Neural progenitor cell (in vitro differentiated cells): ENCODE data around the gene RSPH9. TPM values are rescaled to one million over a fixed set of nuclear protein-coding genes. Genes with fewer than 3 reads are reported as not detected.

ENCODE experiments used
- DNase-seq: peaks from one replicate; pipeline ENCODE4 v3.0.0-alpha.2; 2016; ENCODE audit warnings: low spot score
- H2AFZ ChIP-seq: fragments of 200-600 bp; sonication (generic); replicated peaks from 2 replicates; pipeline ENCODE4 v1.6.1; 2016; ENCODE audit warnings: antibody characterized with exemption
- H3F3A ChIP-seq: fragments of 200-600 bp; sonication (generic); 2 replicates; pipeline ENCODE4 v1.6.1; 2016; ENCODE audit warnings: antibody characterized with exemption, low read depth
- H3K27ac ChIP-seq: fragments of 200-600 bp; sonication (generic); 2 replicates; pipeline ENCODE4 v1.5.1; 2016; ENCODE audit warnings: mild to moderate bottlenecking
- H3K27me3 ChIP-seq: fragments of 200-600 bp; sonication (generic); 2 replicates; pipeline ENCODE4 v1.6.1; 2016; ENCODE audit warnings: mild to moderate bottlenecking, moderate library complexity
- H3K36me3 ChIP-seq: fragments of 200-600 bp; sonication (generic); 2 replicates; pipeline ENCODE4 v1.5.1; 2016
- H3K4me1 ChIP-seq: fragments of 200-600 bp; sonication (generic); 2 replicates; pipeline ENCODE4 v1.6.1; 2016; ENCODE audit warnings: mixed run types
- H3K4me2 ChIP-seq: fragments of 200-600 bp; sonication (generic); 2 replicates; pipeline ENCODE4 v1.6.1; 2016
- H3K4me3 ChIP-seq: fragments of 200-600 bp; sonication (generic); 2 replicates; pipeline ENCODE4 v1.5.1; 2016
- H3K79me2 ChIP-seq: fragments of 200-600 bp; sonication (generic); 2 replicates; pipeline ENCODE4 v1.6.1; 2016; ENCODE audit warnings: low read depth
- H3K9ac ChIP-seq: fragments of 200-600 bp; sonication (generic); 2 replicates; pipeline ENCODE4 v1.6.1; 2016
- H3K9me3 ChIP-seq: fragments of 200-600 bp; sonication (generic); 2 replicates; pipeline ENCODE4 v1.5.1; 2016; ENCODE audit warnings: low read depth
- H4K20me1 ChIP-seq: fragments of 200-600 bp; sonication (generic); 2 replicates; pipeline ENCODE4 v1.6.1; 2016; ENCODE audit warnings: low read depth
- H3K27ac Mint-ChIP-seq: 3 replicates; pipeline ENCODE4 v1.8.0; 2021; ENCODE audit warnings: mixed read lengths
- H3K27me3 Mint-ChIP-seq: 2 replicates; pipeline ENCODE4 v1.8.0; 2022; ENCODE audit warnings: low read depth, mild to moderate bottlenecking, inconsistent platforms, moderate library complexity, mixed read lengths; ENCODE audit not compliant: insufficient read depth
- H3K36me3 Mint-ChIP-seq: 3 replicates; pipeline ENCODE4 v1.8.0; 2021; ENCODE audit warnings: mixed read lengths
- H3K4me1 Mint-ChIP-seq: 3 replicates; pipeline ENCODE4 v1.8.0; 2021; ENCODE audit warnings: mixed read lengths
- H3K4me3 Mint-ChIP-seq: 3 replicates; pipeline ENCODE4 v1.8.0; 2021; ENCODE audit warnings: mild to moderate bottlenecking, moderate library complexity, mixed read lengths
- H3K9me3 Mint-ChIP-seq: 3 replicates; pipeline ENCODE4 v1.8.0; 2020; ENCODE audit warnings: mixed read lengths
- CTCF ChIP-seq: fragments of 200-600 bp; sonication (generic); IDR thresholded peaks from 2 replicates; pipeline ENCODE4 v1.5.1; 2017; ENCODE audit warnings: antibody characterized with exemption, mild to moderate bottlenecking
- EZH2 ChIP-seq: fragments of 200-600 bp; sonication (generic); IDR thresholded peaks from 2 replicates; pipeline ENCODE4 v1.6.1; 2017; ENCODE audit warnings: antibody characterized with exemption, mild to moderate bottlenecking, moderate library complexity
- EZH2phosphoT487 ChIP-seq: fragments of 200-600 bp; sonication (generic); IDR thresholded peaks from 2 replicates; pipeline ENCODE4 v1.6.1; 2017; ENCODE audit warnings: antibody characterized with exemption
- total RNA-seq: library from RNA; depleted of rRNA; stranded (reverse); fragments of >200 nt; gene quantifications from 2 replicates; pipeline ENCODE4 v1.2.3, GENCODE V29; 2015; ENCODE audit warnings: low replicate concordance

Gene RSPH9
- total RNA-seq, 1 donor from 2014 or later = 0.47 TPM

DNA sequence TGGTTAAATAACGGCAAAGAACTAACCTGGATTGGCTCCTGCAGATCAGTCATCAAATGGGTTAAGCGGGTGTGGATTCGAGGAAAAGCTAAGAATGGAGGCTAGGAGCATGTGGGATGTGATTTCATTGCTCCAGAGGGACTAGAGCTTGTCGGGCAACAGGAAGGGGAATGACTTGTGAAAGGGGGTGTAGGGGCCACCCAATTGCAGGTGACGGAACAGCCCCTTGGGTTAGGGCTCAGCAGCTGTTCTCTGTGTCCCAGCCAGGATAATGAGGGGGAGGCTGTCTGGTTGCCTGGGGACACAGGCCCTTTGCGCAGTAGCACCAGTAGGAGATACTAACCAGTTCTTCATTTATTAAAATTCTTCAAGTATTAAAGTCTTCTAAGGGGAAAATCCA lies 67.7 kb downstream of the RSPH9 start:
- H3K9me3 Mint-ChIP-seq = no peaks in the 10 kb centered on the region
- Histone ChIP-seq H3K4me2 (no peak overlapping the region), H3K36me3 (no peaks in the 10 kb centered on the region), H3K27ac (no peak overlapping the region), H3F3A (no peaks in the 10 kb centered on the region), H3K27me3 (no peaks in the 10 kb centered on the region), H2AFZ (no peak overlapping the region), H3K4me3 (no peak overlapping the region), H3K9ac (no peak overlapping the region), H3K4me1 (peaks cover 18% of the 10 kb centered on the region), H3K9me3 (no peaks in the 10 kb centered on the region), H4K20me1 (no peaks in the 10 kb centered on the region), H3K79me2 (no peaks in the 10 kb centered on the region)
- H3K36me3 Mint-ChIP-seq = no peaks in the 10 kb centered on the region
- DNase-seq = no peak
- H3K4me3 Mint-ChIP-seq = peak overlapping the region; percentile 53
- peak overlapping the region; percentile 22 for H3K27ac Mint-ChIP-seq
- TF ChIP-seq EZH2 (no peak), CTCF (no peak), EZH2phosphoT487 (no peak)
- H3K4me1 Mint-ChIP-seq = peaks cover 38% of the 10 kb centered on the region
- H3K27me3 Mint-ChIP-seq = peaks cover 19% of the 10 kb centered on the region

DNA sequence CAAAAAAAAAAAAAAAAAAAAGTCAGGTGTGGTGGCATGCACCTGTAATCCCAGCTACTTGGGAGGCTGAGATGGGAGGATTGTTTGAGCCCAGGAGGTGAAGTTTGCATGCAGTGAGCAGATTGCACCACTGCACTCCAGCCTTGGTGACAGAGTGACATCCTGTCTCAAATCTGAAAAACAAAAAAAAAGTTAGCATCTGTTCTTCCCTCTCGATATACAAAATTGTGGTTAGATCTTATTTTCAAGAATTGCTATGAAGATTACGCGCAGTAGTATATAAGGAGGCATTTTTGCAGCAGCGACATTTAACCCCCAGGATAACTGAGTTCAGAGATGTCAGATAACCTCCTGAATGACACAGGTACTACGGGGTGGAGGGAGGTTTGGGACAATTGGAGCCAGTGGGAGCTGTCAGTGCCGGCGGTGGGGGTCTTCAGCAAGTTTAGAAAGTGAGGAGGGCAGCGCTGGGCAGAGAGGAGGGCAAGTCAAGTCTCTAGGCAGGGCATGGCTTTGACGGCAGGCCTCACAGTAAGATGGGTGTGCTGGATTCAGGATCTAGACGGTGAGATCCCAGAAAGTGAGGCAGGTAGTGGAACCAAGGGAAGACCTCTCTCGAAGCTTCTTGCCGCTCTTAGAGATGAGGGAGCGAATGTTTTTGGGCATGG lies 68.9 kb downstream of the RSPH9 start:
- no peaks in the 10 kb centered on the region for H4K20me1 ChIP-seq
- peaks cover 12% of the 10 kb centered on the region for H3K4me1 ChIP-seq
- H3F3A ChIP-seq = no peaks in the 10 kb centered on the region
- Mint-ChIP-seq H3K9me3 (no peaks in the 10 kb centered on the region), H3K36me3 (no peaks in the 10 kb centered on the region), H3K4me1 (peaks cover 37% of the 10 kb centered on the region), H3K4me3 (peak overlapping the region; percentile 44), H3K27me3 (peaks cover 23% of the 10 kb centered on the region), H3K27ac (peak overlapping the region; percentile 54)
- no peak overlapping the region for H3K27ac ChIP-seq
- no peak overlapping the region for H3K9ac ChIP-seq
- TF ChIP-seq CTCF (no peak), EZH2 (no peak), EZH2phosphoT487 (no peak)
- no peaks in the 10 kb centered on the region for H3K27me3 ChIP-seq
- H3K79me2 ChIP-seq = no peaks in the 10 kb centered on the region
- no peak overlapping the region for H3K4me2 ChIP-seq
- no peak for DNase-seq
- no peaks in the 10 kb centered on the region for H3K36me3 ChIP-seq
- H3K9me3 ChIP-seq = no peaks in the 10 kb centered on the region
- no peak overlapping the region for H3K4me3 ChIP-seq
- H2AFZ ChIP-seq = no peak overlapping the region

DNA sequence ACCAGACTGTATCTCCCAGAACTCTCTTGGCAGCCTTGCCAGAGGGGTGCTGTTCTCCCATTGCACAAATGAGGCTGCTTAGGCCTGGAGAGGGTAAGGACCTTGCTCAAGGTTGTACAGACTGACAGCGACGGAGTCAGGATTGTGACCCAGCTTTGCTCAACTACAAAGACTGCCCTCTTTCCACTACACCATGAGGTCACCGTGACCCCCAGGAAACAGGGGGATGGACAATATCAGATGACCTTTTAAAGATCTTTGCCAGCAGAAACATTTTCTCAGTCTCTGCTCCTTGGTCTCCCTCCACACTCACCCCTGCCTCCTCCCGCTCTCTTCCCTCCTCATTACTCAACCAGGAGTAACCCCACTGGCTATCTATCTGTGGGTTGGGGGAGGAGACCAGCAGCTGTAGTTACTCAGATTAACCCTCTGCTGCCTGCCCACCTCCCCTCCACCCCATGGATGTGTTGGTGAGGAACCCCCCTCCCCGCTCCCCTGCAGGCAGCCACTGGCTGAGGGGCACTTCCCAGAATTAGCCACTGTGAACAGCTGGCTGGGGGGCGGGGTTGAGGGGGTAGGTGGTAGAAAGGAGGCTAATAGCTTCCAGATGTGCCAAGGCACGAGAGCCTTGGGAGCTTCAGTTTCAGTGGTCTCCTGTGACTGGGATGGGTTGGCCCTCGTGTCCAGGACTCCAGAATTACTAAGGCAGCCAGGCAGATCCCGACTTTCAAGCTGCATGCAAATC lies 69.6 kb downstream of the RSPH9 start:
- H3K36me3 Mint-ChIP-seq = no peaks in the 10 kb centered on the region
- TF ChIP-seq EZH2 (no peak), CTCF (no peak), EZH2phosphoT487 (no peak)
- no peaks in the 10 kb centered on the region for H3K79me2 ChIP-seq
- peak overlapping the region; percentile 6 for H3K4me2 ChIP-seq
- peaks cover 31% of the 10 kb centered on the region for H3K4me1 Mint-ChIP-seq
- no peak overlapping the region for H3K27ac ChIP-seq
- peak overlapping the region; percentile 54 for H3K27ac Mint-ChIP-seq
- peaks cover 12% of the 10 kb centered on the region for H3K4me1 ChIP-seq
- peaks cover 19% of the 10 kb centered on the region for H3K27me3 Mint-ChIP-seq
- no peaks in the 10 kb centered on the region for H3K9me3 Mint-ChIP-seq
- H3K9ac ChIP-seq = no peak overlapping the region
- no peaks in the 10 kb centered on the region for H3K27me3 ChIP-seq
- no peak overlapping the region for H2AFZ ChIP-seq
- H3K36me3 ChIP-seq = no peaks in the 10 kb centered on the region
- H3K4me3 Mint-ChIP-seq = no peak overlapping the region
- H4K20me1 ChIP-seq = no peaks in the 10 kb centered on the region
- no peak overlapping the region for H3K4me3 ChIP-seq
- H3F3A ChIP-seq = no peaks in the 10 kb centered on the region
- no peaks in the 10 kb centered on the region for H3K9me3 ChIP-seq
- DNase-seq = peak; percentile 32
